Activated T-helper 1 cell treated with Interleukin-2 at 50 U/mL for 16 hours (primary cell): ENCODE measurements around the gene FBXL2.

Source experiments
- DNase-seq: peaks from one replicate; pipeline ENCODE4 v3.0.0-alpha.2; 2020; ENCODE audit warnings: low read depth

FBXL2 gene

GRCh38 chr3:33430061-33430460 is 152.8 kb downstream of the FBXL2 start:
- no peak for DNase-seq

GRCh38 chr3:33430571-33430970 is 153.3 kb downstream of the FBXL2 start:
- no peak for DNase-seq

GRCh38 chr3:33433843-33434242 is 156.6 kb downstream of the FBXL2 start:
- DNase-seq, result no peak
